ENCODE measurements around the gene KERA. TPM values are rescaled to one million over a fixed set of nuclear protein-coding genes. Genes with fewer than 3 reads are reported as not detected.

The KERA gene
- total and polyA plus RNA-seq, 2 donors (not counting 1 experiment from before 2014, with no cell fraction given), result not detected

- ChIA-PET CTCF (no interaction called here), POLR2A (no interaction called here)
- no peaks in the 10 kb centered on the region for H3K9me3 Mint-ChIP-seq (ENCODE audit: insufficient read depth)
- H3K27ac ChIP-seq (ENCODE audit: low read length in 2 of 2), result no peak overlapping the region
- no CpG with 5 or more reads among the region's 2 CpGs for WGBS (ENCODE audit: insufficient coverage)
- H4K20me1 ChIP-seq (ENCODE audit: control insufficient read depth, insufficient read depth, low read length, poor library complexity, severe bottlenecking), result no peaks in the 10 kb centered on the region
- H3K4me3 Mint-ChIP-seq, result no peak overlapping the region
- no peak overlapping the region for H2AFZ ChIP-seq (ENCODE audit: insufficient read depth, low read depth, low read length, poor library complexity, severe bottlenecking)
- H3K27ac Mint-ChIP-seq, result no peak overlapping the region
- H3K27me3 Mint-ChIP-seq, result no peaks in the 10 kb centered on the region
- H3K4me1 ChIP-seq (ENCODE audit: control insufficient read depth in 2 of 2, insufficient read depth in 2 of 2, low read length in 2 of 2), result no peaks in the 10 kb centered on the region
- H3K36me3 ChIP-seq (replicated peaks in 1 of 2; ENCODE audit: control extremely low read depth in 1 of 2, control insufficient read depth in 1 of 2, extremely low read depth in 1 of 2, insufficient read depth in 2 of 2, low read length in 1 of 2), result no peaks in the 10 kb centered on the region
- intact Hi-C loops (cut with micrococcal nuclease), result no loop called here
- DNase-seq (no peak), ATAC-seq (ENCODE audit: low read depth) (no peak)
- H3K4me3 ChIP-seq (ENCODE audit: control extremely low read depth in 1 of 5, extremely low read depth in 1 of 5, insufficient read depth in 1 of 5, low read depth in 2 of 5, low read length in 4 of 5), result no peak overlapping the region
- H3K4me2 ChIP-seq (replicated peaks; ENCODE audit: low read depth, low read length, poor library complexity, severe bottlenecking), result no peak overlapping the region
- no peak for TF ChIP-seq CTCF (IDR thresholded peaks at IDR 0.05)
- no peak for TF ChIP-seq EZH2 (IDR thresholded peaks at IDR 0.05; ENCODE audit: borderline replicate concordance, insufficient read depth, low read depth, low read length, poor library complexity, severe bottlenecking)
- H3K9ac ChIP-seq (ENCODE audit: low read length), result no peak overlapping the region
- no peaks in the 10 kb centered on the region for H3K9me3 ChIP-seq (ENCODE audit: control extremely low read depth in 1 of 3, control insufficient read depth in 2 of 3, insufficient read depth in 1 of 3, low read length in 2 of 3)
- peaks cover 2% of the 10 kb centered on the region for H3K4me1 Mint-ChIP-seq
- H3K79me2 ChIP-seq (ENCODE audit: control insufficient read depth, insufficient read depth, low read length), result no peaks in the 10 kb centered on the region
- H3K27me3 ChIP-seq (replicated peaks in 1 of 4; ENCODE audit: control extremely low read depth in 1 of 4, control insufficient read depth in 3 of 4, insufficient read depth in 4 of 4, low read length in 3 of 4), result no peaks in the 10 kb centered on the region
Observed at GRCh38 chr12:91100906-91101305, 43.1 kb upstream of the KERA start.

- no peaks in the 10 kb centered on the region for H3K4me1 ChIP-seq (ENCODE audit: control insufficient read depth in 2 of 2, insufficient read depth in 2 of 2, low read length in 2 of 2)
- H2AFZ ChIP-seq (ENCODE audit: insufficient read depth, low read depth, low read length, poor library complexity, severe bottlenecking), result no peak overlapping the region
- intact Hi-C loops (cut with micrococcal nuclease), result no loop called here
- no peak for TF ChIP-seq CTCF (IDR thresholded peaks at IDR 0.05)
- no peak for TF ChIP-seq EZH2 (IDR thresholded peaks at IDR 0.05; ENCODE audit: borderline replicate concordance, insufficient read depth, low read depth, low read length, poor library complexity, severe bottlenecking)
- WGBS (ENCODE audit: insufficient coverage), result 77% methylated on average over 2 of the region's 2 CpGs
- CTCF ChIA-PET, result interaction anchor here (0.5 to 1.7 kb wide), 2 partner anchors 8 to 11 kb away, joined by 3 to 4 read pairs; no protein-coding TSS in a partner anchor
- H3K9ac ChIP-seq (ENCODE audit: low read length), result no peak overlapping the region
- DNase-seq (no peak), ATAC-seq (ENCODE audit: low read depth) (no peak)
- H3K4me3 ChIP-seq (ENCODE audit: control extremely low read depth in 1 of 5, extremely low read depth in 1 of 5, insufficient read depth in 1 of 5, low read depth in 2 of 5, low read length in 4 of 5), result no peak overlapping the region
- no peaks in the 10 kb centered on the region for H3K79me2 ChIP-seq (ENCODE audit: control insufficient read depth, insufficient read depth, low read length)
- H3K9me3 ChIP-seq (ENCODE audit: control extremely low read depth in 1 of 3, control insufficient read depth in 2 of 3, insufficient read depth in 1 of 3, low read length in 2 of 3), result no peaks in the 10 kb centered on the region
- H3K27ac ChIP-seq (ENCODE audit: low read length in 2 of 2), result no peak overlapping the region
- POLR2A ChIA-PET, result no interaction called here
- no peaks in the 10 kb centered on the region for H4K20me1 ChIP-seq (ENCODE audit: control insufficient read depth, insufficient read depth, low read length, poor library complexity, severe bottlenecking)
- H3K4me2 ChIP-seq (replicated peaks; ENCODE audit: low read depth, low read length, poor library complexity, severe bottlenecking), result no peak overlapping the region
- Mint-ChIP-seq H3K27me3 (no peaks in the 10 kb centered on the region), H3K4me1 (peaks cover 2% of the 10 kb centered on the region), H3K27ac (no peak overlapping the region), H3K9me3 (ENCODE audit: insufficient read depth) (no peaks in the 10 kb centered on the region), H3K4me3 (no peak overlapping the region)
- H3K36me3 ChIP-seq (replicated peaks in 1 of 2; ENCODE audit: control extremely low read depth in 1 of 2, control insufficient read depth in 1 of 2, extremely low read depth in 1 of 2, insufficient read depth in 2 of 2, low read length in 1 of 2), result no peaks in the 10 kb centered on the region
- no peaks in the 10 kb centered on the region for H3K27me3 ChIP-seq (replicated peaks in 1 of 4; ENCODE audit: control extremely low read depth in 1 of 4, control insufficient read depth in 3 of 4, insufficient read depth in 4 of 4, low read length in 3 of 4)
Observed at GRCh38 chr12:91099836-91100235, 42.0 kb upstream of the KERA start.
